ENCODE data around the gene SH3PXD2A.

The SH3PXD2A gene

GRCh38 chr10:103653581-103654037 is 201.8 kb downstream of the SH3PXD2A start:
- H2AFZ ChIP-seq (ENCODE audit: low read depth, low read length), result no peak overlapping the region
- no peak overlapping the region for H3K4me3 ChIP-seq (ENCODE audit: low read depth in 1 of 2, low read length in 2 of 2)
- DNase-seq (no peak), ATAC-seq (ENCODE audit: insufficient read depth, low read depth) (no peak)
- no peaks in the 10 kb centered on the region for H3K4me1 ChIP-seq (ENCODE audit: insufficient read depth, low read length)
- no peak overlapping the region for H3K27ac ChIP-seq (ENCODE audit: low read length)
- no peaks in the 10 kb centered on the region for H3K9me3 ChIP-seq (ENCODE audit: insufficient read depth, low read length, severe bottlenecking)
- H3K4me2 ChIP-seq (ENCODE audit: insufficient read depth, low read length), result no peak overlapping the region
- H3K36me3 ChIP-seq (ENCODE audit: insufficient read depth, low read length), result peaks cover 17% of the 10 kb centered on the region
- peaks cover 24% of the 10 kb centered on the region for H3K79me2 ChIP-seq (ENCODE audit: insufficient read depth, low read length)
- H3K9ac ChIP-seq (ENCODE audit: low read depth, low read length), result no peak overlapping the region
- H3K27me3 ChIP-seq (ENCODE audit: insufficient read depth, low read length, poor library complexity), result no peaks in the 10 kb centered on the region
- peaks cover 22% of the 10 kb centered on the region for H4K20me1 ChIP-seq (ENCODE audit: insufficient read depth, low read length)
- TF ChIP-seq, protein P1, sequence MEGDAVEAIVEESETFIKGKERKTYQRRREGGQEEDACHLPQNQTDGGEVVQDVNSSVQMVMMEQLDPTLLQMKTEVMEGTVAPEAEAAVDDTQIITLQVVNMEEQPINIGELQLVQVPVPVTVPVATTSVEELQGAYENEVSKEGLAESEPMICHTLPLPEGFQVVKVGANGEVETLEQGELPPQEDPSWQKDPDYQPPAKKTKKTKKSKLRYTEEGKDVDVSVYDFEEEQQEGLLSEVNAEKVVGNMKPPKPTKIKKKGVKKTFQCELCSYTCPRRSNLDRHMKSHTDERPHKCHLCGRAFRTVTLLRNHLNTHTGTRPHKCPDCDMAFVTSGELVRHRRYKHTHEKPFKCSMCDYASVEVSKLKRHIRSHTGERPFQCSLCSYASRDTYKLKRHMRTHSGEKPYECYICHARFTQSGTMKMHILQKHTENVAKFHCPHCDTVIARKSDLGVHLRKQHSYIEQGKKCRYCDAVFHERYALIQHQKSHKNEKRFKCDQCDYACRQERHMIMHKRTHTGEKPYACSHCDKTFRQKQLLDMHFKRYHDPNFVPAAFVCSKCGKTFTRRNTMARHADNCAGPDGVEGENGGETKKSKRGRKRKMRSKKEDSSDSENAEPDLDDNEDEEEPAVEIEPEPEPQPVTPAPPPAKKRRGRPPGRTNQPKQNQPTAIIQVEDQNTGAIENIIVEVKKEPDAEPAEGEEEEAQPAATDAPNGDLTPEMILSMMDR (IDR thresholded peaks at IDR 0.05; ENCODE audit: borderline replicate concordance, extremely low read depth, low read length, poor library complexity, severe bottlenecking), result no peak
- no peak for TF ChIP-seq EZH2 (IDR thresholded peaks at IDR 0.05; ENCODE audit: borderline replicate concordance, low read depth, low read length, severe bottlenecking)

- Histone ChIP-seq H3K27ac (ENCODE audit: low read length) (no peak overlapping the region), H3K27me3 (ENCODE audit: insufficient read depth, low read length, poor library complexity) (no peaks in the 10 kb centered on the region), H4K20me1 (ENCODE audit: insufficient read depth, low read length) (peaks cover 22% of the 10 kb centered on the region), H3K4me3 (ENCODE audit: low read depth in 1 of 2, low read length in 2 of 2) (no peak overlapping the region), H3K79me2 (ENCODE audit: insufficient read depth, low read length) (peaks cover 22% of the 10 kb centered on the region; the same call in 1 of the 2 replicates), H2AFZ (ENCODE audit: low read depth, low read length) (no peak overlapping the region), H3K4me2 (ENCODE audit: insufficient read depth, low read length) (no peak overlapping the region), H3K9ac (ENCODE audit: low read depth, low read length) (no peak overlapping the region), H3K4me1 (ENCODE audit: insufficient read depth, low read length) (no peaks in the 10 kb centered on the region), H3K36me3 (ENCODE audit: insufficient read depth, low read length) (peaks cover 8% of the 10 kb centered on the region), H3K9me3 (ENCODE audit: insufficient read depth, low read length, severe bottlenecking) (no peaks in the 10 kb centered on the region)
- ATAC-seq (ENCODE audit: insufficient read depth, low read depth), result no peak
- DNase-seq, result no peak
- TF ChIP-seq EZH2 (IDR thresholded peaks at IDR 0.05; ENCODE audit: borderline replicate concordance, low read depth, low read length, severe bottlenecking), result no peak
- TF ChIP-seq, protein P1 (IDR thresholded peaks at IDR 0.05; ENCODE audit: borderline replicate concordance, extremely low read depth, low read length, poor library complexity, severe bottlenecking), result no peak
These were observed 202.6 kb downstream of the SH3PXD2A start for GRCh38 chr10:103652599-103653281.

GRCh38 chr10:103651783-103652476 is 203.4 kb downstream of the SH3PXD2A start:
- no peak for TF ChIP-seq EZH2 (IDR thresholded peaks at IDR 0.05; ENCODE audit: borderline replicate concordance, low read depth, low read length, severe bottlenecking)
- TF ChIP-seq, protein P1 (IDR thresholded peaks at IDR 0.05; ENCODE audit: borderline replicate concordance, extremely low read depth, low read length, poor library complexity, severe bottlenecking), result no peak
- Histone ChIP-seq H3K9me3 (ENCODE audit: insufficient read depth, low read length, severe bottlenecking) (no peaks in the 10 kb centered on the region), H3K36me3 (ENCODE audit: insufficient read depth, low read length) (peaks cover 14% of the 10 kb centered on the region; the same call in 1 of the 2 replicates), H4K20me1 (ENCODE audit: insufficient read depth, low read length) (peaks cover 27% of the 10 kb centered on the region), H3K4me1 (ENCODE audit: insufficient read depth, low read length) (no peaks in the 10 kb centered on the region), H2AFZ (ENCODE audit: low read depth, low read length) (no peak overlapping the region), H3K4me3 (ENCODE audit: low read depth in 1 of 2, low read length in 2 of 2) (no peak overlapping the region), H3K27ac (ENCODE audit: low read length) (no peak overlapping the region), H3K27me3 (ENCODE audit: insufficient read depth, low read length, poor library complexity) (no peaks in the 10 kb centered on the region), H3K9ac (ENCODE audit: low read depth, low read length) (no peak overlapping the region), H3K79me2 (ENCODE audit: insufficient read depth, low read length) (peaks cover 17% of the 10 kb centered on the region; the same call in 1 of the 2 replicates), H3K4me2 (ENCODE audit: insufficient read depth, low read length) (no peak overlapping the region)
- no peak for DNase-seq
- ATAC-seq (ENCODE audit: insufficient read depth, low read depth), result no peak

All from DND-41 (cell line).